Measurements from ENCODE around the gene PTPRD.

Gene PTPRD

GRCh38 chr9:8417341-8417740 is 2195.5 kb downstream of the PTPRD start:
- TF ChIP-seq, protein P1, sequence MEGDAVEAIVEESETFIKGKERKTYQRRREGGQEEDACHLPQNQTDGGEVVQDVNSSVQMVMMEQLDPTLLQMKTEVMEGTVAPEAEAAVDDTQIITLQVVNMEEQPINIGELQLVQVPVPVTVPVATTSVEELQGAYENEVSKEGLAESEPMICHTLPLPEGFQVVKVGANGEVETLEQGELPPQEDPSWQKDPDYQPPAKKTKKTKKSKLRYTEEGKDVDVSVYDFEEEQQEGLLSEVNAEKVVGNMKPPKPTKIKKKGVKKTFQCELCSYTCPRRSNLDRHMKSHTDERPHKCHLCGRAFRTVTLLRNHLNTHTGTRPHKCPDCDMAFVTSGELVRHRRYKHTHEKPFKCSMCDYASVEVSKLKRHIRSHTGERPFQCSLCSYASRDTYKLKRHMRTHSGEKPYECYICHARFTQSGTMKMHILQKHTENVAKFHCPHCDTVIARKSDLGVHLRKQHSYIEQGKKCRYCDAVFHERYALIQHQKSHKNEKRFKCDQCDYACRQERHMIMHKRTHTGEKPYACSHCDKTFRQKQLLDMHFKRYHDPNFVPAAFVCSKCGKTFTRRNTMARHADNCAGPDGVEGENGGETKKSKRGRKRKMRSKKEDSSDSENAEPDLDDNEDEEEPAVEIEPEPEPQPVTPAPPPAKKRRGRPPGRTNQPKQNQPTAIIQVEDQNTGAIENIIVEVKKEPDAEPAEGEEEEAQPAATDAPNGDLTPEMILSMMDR (IDR thresholded peaks at IDR 0.05; ENCODE audit: low read depth, low read length, poor library complexity, severe bottlenecking): no peak
- TF ChIP-seq EZH2phosphoT487 (IDR thresholded peaks at IDR 0.05; ENCODE audit: borderline replicate concordance, low read length): no peak
- H3K79me2 ChIP-seq (ENCODE audit: control insufficient read depth, low read length): no peaks in the 10 kb centered on the region
- no peaks in the 10 kb centered on the region for H3K27me3 ChIP-seq (ENCODE audit: control insufficient read depth, low read length)
- no peaks in the 10 kb centered on the region for H3K36me3 ChIP-seq (ENCODE audit: control insufficient read depth, low read length)
- no peaks in the 10 kb centered on the region for H3K9me3 ChIP-seq (ENCODE audit: control insufficient read depth, insufficient read depth, low read length)
- H3K27ac ChIP-seq (ENCODE audit: low read depth, low read length): no peak overlapping the region
- no peaks in the 10 kb centered on the region for H3K4me1 ChIP-seq (ENCODE audit: control insufficient read depth, low read length)
- no peaks in the 10 kb centered on the region for H3F3A ChIP-seq (ENCODE audit: control insufficient read depth, insufficient read depth)
- H3K4me2 ChIP-seq (ENCODE audit: low read length): no peak overlapping the region
- H3K4me3 ChIP-seq (ENCODE audit: low read length): no peak overlapping the region
- H3K9me2 ChIP-seq (replicated peaks; ENCODE audit: control insufficient read depth, low read length): no peaks in the 10 kb centered on the region
- no peaks in the 10 kb centered on the region for H4K20me1 ChIP-seq (ENCODE audit: control insufficient read depth, insufficient read depth, low read depth, low read length)

DNA sequence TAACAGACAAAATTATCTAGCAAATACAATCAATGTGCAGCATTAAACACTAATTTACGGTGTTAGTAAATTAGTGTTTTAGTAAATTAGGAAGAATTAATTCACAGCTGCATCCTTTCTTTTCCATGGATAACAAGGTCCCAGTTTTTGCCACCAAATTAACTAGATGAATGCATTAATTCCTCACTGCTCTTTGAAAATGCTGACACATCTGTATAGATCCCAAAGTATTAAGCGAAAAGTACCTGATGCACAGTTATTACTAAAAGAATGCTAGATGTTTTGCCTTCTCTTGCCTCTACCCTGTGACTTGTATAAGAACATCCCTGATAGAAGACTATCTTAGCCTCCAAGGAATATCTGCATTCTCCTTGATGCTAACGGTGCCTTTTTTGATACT is 2200.5 kb downstream of the PTPRD start:
- Histone ChIP-seq H4K20me1 (ENCODE audit: control insufficient read depth, insufficient read depth, low read depth, low read length) (no peaks in the 10 kb centered on the region), H3K9me2 (replicated peaks; ENCODE audit: control insufficient read depth, low read length) (no peaks in the 10 kb centered on the region), H3K36me3 (ENCODE audit: control insufficient read depth, low read length) (no peaks in the 10 kb centered on the region), H3F3A (ENCODE audit: control insufficient read depth, insufficient read depth) (no peaks in the 10 kb centered on the region), H3K27ac (ENCODE audit: low read depth, low read length) (no peak overlapping the region), H3K4me1 (ENCODE audit: control insufficient read depth, low read length) (no peaks in the 10 kb centered on the region), H3K9me3 (ENCODE audit: control insufficient read depth, insufficient read depth, low read length) (no peaks in the 10 kb centered on the region), H3K79me2 (ENCODE audit: control insufficient read depth, low read length) (no peaks in the 10 kb centered on the region), H3K4me2 (ENCODE audit: low read length) (no peak overlapping the region), H3K27me3 (ENCODE audit: control insufficient read depth, low read length) (no peaks in the 10 kb centered on the region), H3K4me3 (ENCODE audit: low read length) (no peak overlapping the region)
- TF ChIP-seq EZH2phosphoT487 (IDR thresholded peaks at IDR 0.05; ENCODE audit: borderline replicate concordance, low read length): no peak
- TF ChIP-seq, protein P1 (IDR thresholded peaks at IDR 0.05; ENCODE audit: low read depth, low read length, poor library complexity, severe bottlenecking): no peak

- H3K9me3 ChIP-seq (ENCODE audit: control insufficient read depth, insufficient read depth, low read length): no peaks in the 10 kb centered on the region
- H3K9me2 ChIP-seq (replicated peaks; ENCODE audit: control insufficient read depth, low read length): no peaks in the 10 kb centered on the region
- H3K36me3 ChIP-seq (ENCODE audit: control insufficient read depth, low read length): no peaks in the 10 kb centered on the region
- no peak overlapping the region for H3K4me2 ChIP-seq (ENCODE audit: low read length)
- H3F3A ChIP-seq (ENCODE audit: control insufficient read depth, insufficient read depth): no peaks in the 10 kb centered on the region
- no peak overlapping the region for H3K27ac ChIP-seq (ENCODE audit: low read depth, low read length)
- no peak for TF ChIP-seq EZH2phosphoT487 (IDR thresholded peaks at IDR 0.05; ENCODE audit: borderline replicate concordance, low read length)
- TF ChIP-seq, protein P1 (IDR thresholded peaks at IDR 0.05; ENCODE audit: low read depth, low read length, poor library complexity, severe bottlenecking): no peak
- H4K20me1 ChIP-seq (ENCODE audit: control insufficient read depth, insufficient read depth, low read depth, low read length): no peaks in the 10 kb centered on the region
- H3K4me3 ChIP-seq (ENCODE audit: low read length): no peak overlapping the region
- H3K79me2 ChIP-seq (ENCODE audit: control insufficient read depth, low read length): no peaks in the 10 kb centered on the region
- no peaks in the 10 kb centered on the region for H3K27me3 ChIP-seq (ENCODE audit: control insufficient read depth, low read length)
- no peaks in the 10 kb centered on the region for H3K4me1 ChIP-seq (ENCODE audit: control insufficient read depth, low read length)
Observed at GRCh38 chr9:8408575-8409190, 2204.1 kb downstream of the PTPRD start.

Data from DOHH2 (cell line).